MM.1S (cell line): Measurements from ENCODE around the gene CCL13.

ENCODE experiments used
- DNase-seq: peaks from one replicate; pipeline ENCODE4 v3.0.0-alpha.2; 2015
- H2AFZ ChIP-seq: fragments of 300-600 bp; sonication (generic); 2 replicates; pipeline ENCODE4 v1.6.0; 2016; ENCODE audit warnings: antibody characterized with exemption, low read length
- H3F3A ChIP-seq: fragments of 300-600 bp; sonication (generic); 2 replicates; pipeline ENCODE4 v1.6.1; 2016; ENCODE audit warnings: mild to moderate bottlenecking, antibody characterized with exemption, low read length, moderate library complexity, mixed read lengths; ENCODE audit not compliant: insufficient read depth
- H3K27ac ChIP-seq: fragments of 300-600 bp; sonication (generic); 2 replicates; pipeline ENCODE4 v1.5.1; 2016; ENCODE audit warnings: mild to moderate bottlenecking, low read length
- H3K27me3 ChIP-seq: fragments of 300-600 bp; sonication (generic); replicated peaks from 2 replicates; pipeline ENCODE4 v1.6.0; 2016; ENCODE audit warnings: low read length; ENCODE audit not compliant: insufficient read depth
- H3K36me3 ChIP-seq: fragments of 300-600 bp; sonication (generic); replicated peaks from 2 replicates; pipeline ENCODE4 v1.6.1; 2016; ENCODE audit warnings: mild to moderate bottlenecking, low read length, mixed read lengths; ENCODE audit not compliant: insufficient read depth
- H3K4me1 ChIP-seq: fragments of 300-600 bp; sonication (generic); 2 replicates; pipeline ENCODE4 v1.6.1; 2016; ENCODE audit warnings: low read length, mixed read lengths
- H3K4me2 ChIP-seq: fragments of 300-600 bp; sonication (generic); 2 replicates; pipeline ENCODE4 v1.6.0; 2016; ENCODE audit warnings: low read depth, low read length
- H3K4me3 ChIP-seq: fragments of 300-600 bp; sonication (generic); 2 replicates; pipeline ENCODE4 v1.5.1; 2016; ENCODE audit warnings: low read length, mixed read lengths
- H3K79me2 ChIP-seq: fragments of 300-600 bp; sonication (generic); 2 replicates; pipeline ENCODE4 v1.6.1; 2016; ENCODE audit warnings: mixed run types, low read length, mixed read lengths
- H3K9ac ChIP-seq: fragments of 300-600 bp; sonication (generic); 2 replicates; pipeline ENCODE4 v1.6.1; 2016; ENCODE audit warnings: low read length, mixed read lengths
- H3K9me2 ChIP-seq: fragments of 300-600 bp; sonication (generic); replicated peaks from 2 replicates; pipeline ENCODE4 v1.6.1; 2016; ENCODE audit warnings: mild to moderate bottlenecking, low read length, mixed read lengths; ENCODE audit not compliant: insufficient read depth
- H3K9me3 ChIP-seq: fragments of 300-600 bp; sonication (generic); replicated peaks from 2 replicates; pipeline ENCODE4 v1.6.1; 2016; ENCODE audit warnings: mild to moderate bottlenecking, low read length, mixed read lengths; ENCODE audit not compliant: insufficient read depth
- H4K20me1 ChIP-seq: fragments of 300-600 bp; sonication (generic); 2 replicates; pipeline ENCODE4 v1.6.1; 2016; ENCODE audit warnings: mild to moderate bottlenecking, low read length, moderate library complexity, mixed read lengths; ENCODE audit not compliant: insufficient read depth
- EZH2 ChIP-seq: fragments of 300-600 bp; sonication (generic); optimal IDR thresholded peaks from 2 replicates; pipeline ENCODE3; 2017; ENCODE audit warnings: low read depth, mild to moderate bottlenecking, antibody characterized with exemption, low read length, mixed read lengths
- EZH2phosphoT487 ChIP-seq: fragments of 300-600 bp; sonication (generic); IDR thresholded peaks from 2 replicates; pipeline ENCODE4 v1.6.1; 2018; ENCODE audit warnings: antibody characterized with exemption, low read length
- TF ChIP-seq, protein P1 (sequence below): fragments of 300-600 bp; sonication (generic); IDR thresholded peaks from 2 replicates; pipeline ENCODE4 v1.5.1; 2016; ENCODE audit warnings: antibody characterized with exemption, low read length, mixed read lengths

Gene CCL13

DNA sequence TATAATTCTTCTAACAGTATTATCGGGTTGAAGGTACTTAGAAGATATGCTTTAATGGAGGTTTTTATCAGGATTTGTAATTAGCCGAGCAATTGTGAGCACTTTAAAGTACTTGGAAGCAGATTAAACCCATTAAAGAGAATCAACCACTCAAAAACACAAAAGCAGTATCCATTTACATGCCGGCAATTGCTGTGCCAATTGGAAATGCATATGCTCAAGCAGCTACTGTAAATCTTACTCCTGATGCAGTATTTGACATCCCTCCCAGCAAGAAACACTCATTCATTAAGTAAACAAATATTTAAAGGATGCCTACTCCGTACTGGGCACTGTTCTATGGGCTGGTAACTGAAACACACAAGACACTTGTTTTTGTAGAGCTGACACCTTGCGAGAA is 18.2 kb downstream of the CCL13 start:
- Histone ChIP-seq H2AFZ (no peak overlapping the region), H3K27me3 (no peaks in the 10 kb centered on the region), H3F3A (peaks cover 70% of the 10 kb centered on the region), H4K20me1 (no peaks in the 10 kb centered on the region), H3K4me1 (peaks cover 92% of the 10 kb centered on the region), H3K4me2 (no peak overlapping the region), H3K36me3 (no peaks in the 10 kb centered on the region), H3K9me3 (no peaks in the 10 kb centered on the region), H3K27ac (no peak overlapping the region), H3K9me2 (no peaks in the 10 kb centered on the region), H3K9ac (no peak overlapping the region), H3K4me3 (no peak overlapping the region), H3K79me2 (no peaks in the 10 kb centered on the region)
- no peak for DNase-seq
- no peak for TF ChIP-seq EZH2phosphoT487
- TF ChIP-seq, protein P1, sequence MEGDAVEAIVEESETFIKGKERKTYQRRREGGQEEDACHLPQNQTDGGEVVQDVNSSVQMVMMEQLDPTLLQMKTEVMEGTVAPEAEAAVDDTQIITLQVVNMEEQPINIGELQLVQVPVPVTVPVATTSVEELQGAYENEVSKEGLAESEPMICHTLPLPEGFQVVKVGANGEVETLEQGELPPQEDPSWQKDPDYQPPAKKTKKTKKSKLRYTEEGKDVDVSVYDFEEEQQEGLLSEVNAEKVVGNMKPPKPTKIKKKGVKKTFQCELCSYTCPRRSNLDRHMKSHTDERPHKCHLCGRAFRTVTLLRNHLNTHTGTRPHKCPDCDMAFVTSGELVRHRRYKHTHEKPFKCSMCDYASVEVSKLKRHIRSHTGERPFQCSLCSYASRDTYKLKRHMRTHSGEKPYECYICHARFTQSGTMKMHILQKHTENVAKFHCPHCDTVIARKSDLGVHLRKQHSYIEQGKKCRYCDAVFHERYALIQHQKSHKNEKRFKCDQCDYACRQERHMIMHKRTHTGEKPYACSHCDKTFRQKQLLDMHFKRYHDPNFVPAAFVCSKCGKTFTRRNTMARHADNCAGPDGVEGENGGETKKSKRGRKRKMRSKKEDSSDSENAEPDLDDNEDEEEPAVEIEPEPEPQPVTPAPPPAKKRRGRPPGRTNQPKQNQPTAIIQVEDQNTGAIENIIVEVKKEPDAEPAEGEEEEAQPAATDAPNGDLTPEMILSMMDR, result no peak
- no peak for TF ChIP-seq EZH2

DNA sequence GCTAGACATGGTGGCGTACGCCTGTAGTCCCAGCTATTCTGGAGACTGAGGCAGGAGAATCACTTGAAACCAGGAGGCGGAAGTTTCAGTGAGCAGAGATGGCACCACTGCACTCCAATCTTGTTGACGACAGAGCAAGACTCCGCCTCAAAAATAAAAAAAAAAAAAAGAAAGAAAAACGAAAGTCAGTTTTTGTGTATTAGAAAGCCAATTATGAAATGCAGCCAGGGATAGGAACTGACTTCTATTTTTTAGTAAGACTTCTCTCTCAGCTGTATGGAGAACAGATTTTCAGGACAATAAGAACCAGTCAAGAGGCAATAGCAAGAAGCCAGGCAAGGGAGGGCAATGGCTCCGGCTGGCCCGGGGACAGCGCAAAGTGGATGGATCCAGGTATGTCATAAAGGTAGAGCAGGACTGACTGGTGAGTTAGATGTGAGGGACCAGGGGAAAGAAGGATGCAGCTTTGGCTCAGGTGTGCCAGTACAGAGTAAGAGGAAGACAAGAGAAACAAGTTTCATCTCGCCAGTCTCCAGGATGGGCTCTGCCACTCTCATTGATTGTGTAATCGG is 19.2 kb downstream of the CCL13 start:
- Histone ChIP-seq H3K27me3 (no peaks in the 10 kb centered on the region), H3K4me3 (no peak overlapping the region), H2AFZ (no peak overlapping the region), H3K4me1 (peaks cover 92% of the 10 kb centered on the region), H3K9me3 (no peaks in the 10 kb centered on the region), H3K36me3 (no peaks in the 10 kb centered on the region), H3F3A (peaks cover 70% of the 10 kb centered on the region), H4K20me1 (no peaks in the 10 kb centered on the region), H3K9me2 (no peaks in the 10 kb centered on the region), H3K4me2 (no peak overlapping the region), H3K9ac (no peak overlapping the region), H3K27ac (peak overlapping the region; percentile 0; the same call in 1 of the 2 replicates), H3K79me2 (no peaks in the 10 kb centered on the region)
- no peak for DNase-seq
- TF ChIP-seq EZH2, result no peak
- no peak for TF ChIP-seq EZH2phosphoT487
- TF ChIP-seq, protein P1, result no peak

DNA sequence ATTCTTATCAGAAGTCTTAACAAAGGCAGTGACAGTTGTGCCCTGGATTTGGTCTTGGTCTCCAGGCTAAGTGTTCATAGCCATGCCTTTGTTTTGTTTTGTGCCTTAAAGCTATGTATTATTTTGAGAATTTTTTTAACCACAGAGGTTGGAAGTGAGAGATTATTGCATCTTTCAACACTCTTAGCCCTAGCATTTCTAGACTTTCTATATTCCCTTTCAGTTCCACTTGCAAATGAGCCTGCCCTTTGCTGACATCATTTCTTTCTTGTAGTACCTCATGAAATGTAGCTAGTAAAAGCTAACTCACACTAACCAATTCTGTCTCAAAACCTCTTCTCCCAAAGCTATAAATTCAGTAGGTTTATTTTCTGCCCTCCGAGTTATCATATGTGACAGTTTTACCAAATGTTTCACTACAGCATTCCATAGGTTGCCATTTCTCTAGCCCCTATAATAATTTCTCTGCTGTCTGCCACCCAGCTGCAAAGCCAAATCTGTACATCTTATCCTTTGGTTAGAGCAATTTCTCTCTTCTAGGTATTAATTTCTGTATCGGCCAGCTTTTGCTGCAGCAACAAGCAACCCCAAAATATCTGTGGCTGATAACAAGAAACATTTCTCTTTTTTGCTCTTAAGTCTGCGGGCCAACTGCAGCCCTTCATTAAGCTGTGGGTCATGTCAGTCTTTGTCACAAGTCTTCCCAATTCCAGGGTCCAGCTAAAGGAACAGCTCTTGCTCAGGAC is 21.0 kb downstream of the CCL13 start:
- peaks cover 66% of the 10 kb centered on the region for H3F3A ChIP-seq
- H3K9me2 ChIP-seq, result no peaks in the 10 kb centered on the region
- no peaks in the 10 kb centered on the region for H3K79me2 ChIP-seq
- no peaks in the 10 kb centered on the region for H4K20me1 ChIP-seq
- TF ChIP-seq, protein P1, result no peak
- no peak for TF ChIP-seq EZH2phosphoT487
- TF ChIP-seq EZH2, result no peak
- peaks cover 87% of the 10 kb centered on the region for H3K4me1 ChIP-seq
- H3K4me2 ChIP-seq, result peak overlapping the region; percentile 73
- no peaks in the 10 kb centered on the region for H3K9me3 ChIP-seq
- peak overlapping the region; percentile 63 for H3K9ac ChIP-seq
- DNase-seq, result peak; percentile 83
- H3K27ac ChIP-seq, result peak overlapping the region; percentile 97
- no peaks in the 10 kb centered on the region for H3K27me3 ChIP-seq
- no peaks in the 10 kb centered on the region for H3K36me3 ChIP-seq
- no peak overlapping the region; the same call in 1 of the 2 replicates for H2AFZ ChIP-seq
- peak overlapping the region; percentile 14; the same call in 1 of the 2 replicates for H3K4me3 ChIP-seq
